ENCODE results near the gene ZBTB5. TPM values are rescaled to one million over a fixed set of nuclear protein-coding genes. Genes with fewer than 3 reads are reported as not detected.

The ZBTB5 gene
- total and polyA plus RNA-seq, 5 experiments from 2014 or later: 0.50 to 13.2 (median 0.83) TPM

GRCh38 chr9:37464426-37465248 lies 613 bp downstream of the ZBTB5 start:
- Mint-ChIP-seq H3K36me3 (peaks cover 0 to 5% (median 1%) of the 10 kb centered on the region in 3 donors), H3K4me3 (peak overlapping the region; percentile 94 to 98 (median 96)), H3K27ac (peak overlapping the region; percentile 93 to 99 (median 98)), H3K9me3 (no peaks in the 10 kb centered on the region), H3K27me3 (no peaks in the 10 kb centered on the region), H3K4me1 (peaks cover 20 to 46% (median 39%) of the 10 kb centered on the region in 4 donors)
- ATAC-seq (peak; percentile 57 to 59), DNase-seq (peak in 9 of 10 donors; percentile 79 to 96 (median 91))
- POLR2A ChIA-PET: interaction anchor here (0.6 to 3.4 kb wide), 7 partner anchors 21 to 1018 kb away, joined by 3 to 56 read pairs (median 4); partner anchors contain the start of genes EXOSC3, GRHPR and POLR1E

- DNase-seq (no peak), ATAC-seq (no peak)
- Mint-ChIP-seq H3K4me1 (peaks cover 20 to 50% (median 40%) of the 10 kb centered on the region in 4 donors), H3K36me3 (peaks cover 0 to 5% (median 1%) of the 10 kb centered on the region in 3 donors), H3K4me3 (peak overlapping the region; percentile 94 to 98 (median 96)), H3K27ac (peak overlapping the region; percentile 17 to 99 (median 96)), H3K27me3 (no peaks in the 10 kb centered on the region), H3K9me3 (no peaks in the 10 kb centered on the region)
- POLR2A ChIA-PET: interaction anchor here (2.4 to 3.4 kb wide), 2 partner anchors 22 to 39 kb away, joined by 7 to 56 read pairs; partner anchors contain the start of gene POLR1E
These were observed 1.2 kb downstream of the ZBTB5 start for GRCh38 chr9:37464006-37464405.

GRCh38 chr9:37456817-37457216 lies 8.4 kb downstream of the ZBTB5 start:
- ATAC-seq: peak in 1 of 2 donors; percentile 23
- H3K4me3 Mint-ChIP-seq: no peak overlapping the region
- peak overlapping the region in 3 of 10 donors; percentile 35 to 48 (median 43) for H3K27ac Mint-ChIP-seq
- peaks cover 0 to 5% (median 0%) of the 10 kb centered on the region in 3 donors for H3K36me3 Mint-ChIP-seq
- POLR2A ChIA-PET: no interaction called here
- DNase-seq: no peak
- no peaks in the 10 kb centered on the region for H3K27me3 Mint-ChIP-seq
- peaks cover 19 to 70% (median 60%) of the 10 kb centered on the region in 4 donors for H3K4me1 Mint-ChIP-seq
- H3K9me3 Mint-ChIP-seq: no peaks in the 10 kb centered on the region

- peak overlapping the region in 4 of 10 donors; percentile 35 to 60 (median 48) for H3K27ac Mint-ChIP-seq
- no peak for ATAC-seq
- peaks cover 0 to 10% (median 1%) of the 10 kb centered on the region in 3 donors for H3K36me3 Mint-ChIP-seq
- H3K4me1 Mint-ChIP-seq: peaks cover 21 to 69% (median 62%) of the 10 kb centered on the region in 4 donors
- H3K4me3 Mint-ChIP-seq: no peak overlapping the region
- DNase-seq: no peak
- H3K27me3 Mint-ChIP-seq: no peaks in the 10 kb centered on the region
- POLR2A ChIA-PET: no interaction called here
- no peaks in the 10 kb centered on the region for H3K9me3 Mint-ChIP-seq
These were observed 9.2 kb downstream of the ZBTB5 start for GRCh38 chr9:37455884-37456647.

- no peak for DNase-seq
- Mint-ChIP-seq H3K4me1 (peaks cover 25 to 70% (median 59%) of the 10 kb centered on the region in 4 donors), H3K9me3 (no peaks in the 10 kb centered on the region), H3K27me3 (no peaks in the 10 kb centered on the region), H3K36me3 (peaks cover 0 to 27% (median 4%) of the 10 kb centered on the region in 3 donors), H3K4me3 (no peak overlapping the region), H3K27ac (peak overlapping the region in 3 of 10 donors; percentile 73 to 84 (median 80))
- POLR2A ChIA-PET: no interaction called here
- no peak for ATAC-seq
These were observed 11.0 kb downstream of the ZBTB5 start for GRCh38 chr9:37454238-37454637.

GRCh38 chr9:37453827-37454226 lies 11.4 kb downstream of the ZBTB5 start:
- no peak for ATAC-seq
- POLR2A ChIA-PET: no interaction called here
- Mint-ChIP-seq H3K36me3 (peaks cover 0 to 28% (median 4%) of the 10 kb centered on the region in 3 donors), H3K27ac (peak overlapping the region in 4 of 10 donors; percentile 70 to 84 (median 76)), H3K9me3 (no peaks in the 10 kb centered on the region), H3K4me3 (peak overlapping the region in 1 of 10 donors; percentile 21), H3K4me1 (peaks cover 25 to 67% (median 57%) of the 10 kb centered on the region in 4 donors), H3K27me3 (no peaks in the 10 kb centered on the region)
- no peak for DNase-seq

GRCh38 chr9:37452611-37453010 lies 12.6 kb downstream of the ZBTB5 start:
- no peak overlapping the region for H3K4me3 Mint-ChIP-seq
- peak overlapping the region in 3 of 10 donors; percentile 1 to 32 (median 10) for H3K27ac Mint-ChIP-seq
- ATAC-seq: no peak
- peaks cover 24 to 64% (median 50%) of the 10 kb centered on the region in 4 donors for H3K4me1 Mint-ChIP-seq
- H3K27me3 Mint-ChIP-seq: no peaks in the 10 kb centered on the region
- no peak for DNase-seq
- POLR2A ChIA-PET: interaction anchor here (0.6 kb wide), 1 partner anchor 10 kb away, joined by 3 read pairs; no protein-coding TSS in a partner anchor
- H3K9me3 Mint-ChIP-seq: no peaks in the 10 kb centered on the region
- peaks cover 0 to 28% (median 4%) of the 10 kb centered on the region in 3 donors for H3K36me3 Mint-ChIP-seq

- no peak for DNase-seq
- ATAC-seq: no peak
- peaks cover 22 to 61% (median 46%) of the 10 kb centered on the region in 4 donors for H3K4me1 Mint-ChIP-seq
- H3K27ac Mint-ChIP-seq: peak overlapping the region in 2 of 10 donors; percentile 40 to 41
- no peaks in the 10 kb centered on the region for H3K9me3 Mint-ChIP-seq
- peaks cover 0 to 25% (median 4%) of the 10 kb centered on the region in 3 donors for H3K36me3 Mint-ChIP-seq
- no peaks in the 10 kb centered on the region for H3K27me3 Mint-ChIP-seq
- POLR2A ChIA-PET: no interaction called here
- H3K4me3 Mint-ChIP-seq: no peak overlapping the region
These were observed 13.6 kb downstream of the ZBTB5 start for GRCh38 chr9:37451628-37452027.

GRCh38 chr9:37449862-37450632 lies 15.2 kb downstream of the ZBTB5 start:
- no peak for ATAC-seq

GRCh38 chr9:37447111-37447510 lies 18.1 kb downstream of the ZBTB5 start:
- POLR2A ChIA-PET: no interaction called here
- no peak for ATAC-seq

More at GRCh38 chr9:37449862-37450632, 15.2 kb downstream of the ZBTB5 start:
- Mint-ChIP-seq H3K27me3 (no peaks in the 10 kb centered on the region), H3K4me1 (peaks cover 25 to 55% (median 39%) of the 10 kb centered on the region in 4 donors), H3K36me3 (peaks cover 0 to 32% (median 4%) of the 10 kb centered on the region in 3 donors), H3K4me3 (no peak overlapping the region), H3K9me3 (no peaks in the 10 kb centered on the region), H3K27ac (no peak overlapping the region)
- POLR2A ChIA-PET: no interaction called here
- DNase-seq: no peak

GRCh38 chr9:37446401-37446800 lies 18.8 kb downstream of the ZBTB5 start:
- Mint-ChIP-seq H3K4me1 (peaks cover 11 to 33% (median 17%) of the 10 kb centered on the region in 4 donors), H3K4me3 (no peak overlapping the region), H3K27ac (peak overlapping the region in 2 of 10 donors; percentile 60 to 75), H3K9me3 (no peaks in the 10 kb centered on the region), H3K27me3 (no peaks in the 10 kb centered on the region), H3K36me3 (peaks cover 0 to 49% (median 12%) of the 10 kb centered on the region in 3 donors)
- ATAC-seq (no peak), DNase-seq (no peak)
- POLR2A ChIA-PET: no interaction called here

More at GRCh38 chr9:37447111-37447510, 18.1 kb downstream of the ZBTB5 start:
- DNase-seq: no peak
- Mint-ChIP-seq H3K36me3 (peaks cover 0 to 45% (median 6%) of the 10 kb centered on the region in 3 donors), H3K4me3 (no peak overlapping the region), H3K27me3 (no peaks in the 10 kb centered on the region), H3K9me3 (no peaks in the 10 kb centered on the region), H3K27ac (no peak overlapping the region), H3K4me1 (peaks cover 16 to 36% (median 21%) of the 10 kb centered on the region in 4 donors)

GRCh38 chr9:37445832-37446231 lies 19.4 kb downstream of the ZBTB5 start:
- no peak for DNase-seq
- H3K27me3 Mint-ChIP-seq: no peaks in the 10 kb centered on the region

More at GRCh38 chr9:37445832-37446231, 19.4 kb downstream of the ZBTB5 start:
- Mint-ChIP-seq H3K27ac (peak overlapping the region in 3 of 10 donors; percentile 9 to 75 (median 45)), H3K36me3 (peaks cover 0 to 50% (median 11%) of the 10 kb centered on the region in 3 donors), H3K4me1 (peaks cover 11 to 30% (median 15%) of the 10 kb centered on the region in 4 donors), H3K4me3 (no peak overlapping the region), H3K9me3 (no peaks in the 10 kb centered on the region)
- ATAC-seq: no peak
- POLR2A ChIA-PET: no interaction called here
